Activated CD4-positive, alpha-beta T cell treated with anti-CD3 and anti-CD28 coated beads, Interleukin-2, Interleukin-4, amounts not matched to agents 100 ng/mL and 50 ng/mL, durations not matched to agents 16 hours and 8 hours (primary cell): ENCODE data around the gene ZBED3.

Source experiments
- DNase-seq: peaks from one replicate; pipeline ENCODE4 v3.0.0-alpha.2; 2020; ENCODE audit warnings: low spot score

ZBED3 gene

GRCh38 chr5:77076961-77077828 lies 9.9 kb downstream of the ZBED3 start:
- DNase-seq: peak; percentile 67

GRCh38 chr5:77074745-77075144 lies 12.3 kb downstream of the ZBED3 start:
- DNase-seq: no peak

- no peak for DNase-seq
Observed at GRCh38 chr5:77073667-77074066, 13.4 kb downstream of the ZBED3 start.

GRCh38 chr5:77066823-77067442 lies 20.2 kb downstream of the ZBED3 start:
- no peak for DNase-seq

GRCh38 chr5:77066184-77066583 lies 20.9 kb downstream of the ZBED3 start:
- DNase-seq: no peak

GRCh38 chr5:77065256-77065655 lies 21.8 kb downstream of the ZBED3 start:
- no peak for DNase-seq

GRCh38 chr5:77064040-77064439 lies 23.0 kb downstream of the ZBED3 start:
- no peak for DNase-seq

GRCh38 chr5:77046416-77047073 lies 40.5 kb downstream of the ZBED3 start:
- DNase-seq: no peak

- no peak for DNase-seq
Observed at GRCh38 chr5:77035950-77036349, 51.1 kb downstream of the ZBED3 start.

- no peak for DNase-seq
Observed at GRCh38 chr5:77033338-77033737, 53.7 kb downstream of the ZBED3 start.

GRCh38 chr5:77032635-77033034 lies 54.5 kb downstream of the ZBED3 start:
- DNase-seq: no peak

GRCh38 chr5:77031891-77032290 lies 55.2 kb downstream of the ZBED3 start:
- peak; percentile 30 for DNase-seq

GRCh38 chr5:77030097-77031071 lies 56.7 kb downstream of the ZBED3 start, which contains the start of gene AGGF1:
AGGF1 (plus strand) TSS chr5:77030404; CDS start chr5:77030767, 363 bp downstream.
- DNase-seq: peak; percentile 95

- no peak for DNase-seq
Observed at GRCh38 chr5:77029376-77029885, 57.7 kb downstream of the ZBED3 start.

- DNase-seq: no peak
Observed at GRCh38 chr5:77028631-77029375, 58.3 kb downstream of the ZBED3 start.

- DNase-seq: no peak
Observed at GRCh38 chr5:77024490-77024889, 62.6 kb downstream of the ZBED3 start.

- no peak for DNase-seq
Observed at GRCh38 chr5:77022511-77023417, 64.3 kb downstream of the ZBED3 start.
